SK-N-SH treated with all-trans-retinoic acid at 6 μM for 48 hours (cell line): ENCODE results near the gene MRAP.

ENCODE experiments used
- ARNTL ChIP-seq: fragments of 450-650 bp; formaldehyde crosslinking; IDR thresholded peaks from 2 replicates; pipeline ENCODE4 v1.5.0; 2020; ENCODE audit warnings: low read depth, mild to moderate bottlenecking, moderate library complexity, borderline replicate concordance
- ESRRG ChIP-seq: fragments of 250-450 bp; sonication (Bioruptor Pico); IDR thresholded peaks from 2 replicates; pipeline ENCODE4 v1.6.1; 2021; ENCODE audit warnings: mild to moderate bottlenecking
- OSR1 ChIP-seq: fragments of 250-450 bp; sonication (Bioruptor Pico); IDR thresholded peaks from 2 replicates; pipeline ENCODE4 v1.8.0; 2022; ENCODE audit warnings: moderate library complexity, mild to moderate bottlenecking, inconsistent platforms
- PPARA ChIP-seq: fragments of 250-450 bp; sonication (Bioruptor Pico); IDR thresholded peaks from 2 replicates; pipeline ENCODE4 v1.5.0; 2020; ENCODE audit warnings: mild to moderate bottlenecking, borderline replicate concordance
- RARB ChIP-seq: fragments of 250-450 bp; sonication (Bioruptor Pico); IDR thresholded peaks from 2 replicates; pipeline ENCODE4 v1.8.0; 2021; ENCODE audit warnings: mild to moderate bottlenecking, moderate library complexity
- SNAI2 ChIP-seq: fragments of 250-450 bp; sonication (Bioruptor Pico); IDR thresholded peaks from 2 replicates; pipeline ENCODE4 v1.5.0; 2020; ENCODE audit warnings: mild to moderate bottlenecking, moderate library complexity
- ZFP3 ChIP-seq: fragments of 250-450 bp; sonication (Bioruptor Pico); IDR thresholded peaks from 2 replicates; pipeline ENCODE4 v1.5.0; 2020; ENCODE audit warnings: mild to moderate bottlenecking, moderate library complexity
- ZNF565 ChIP-seq: fragments of 450-650 bp; formaldehyde crosslinking; conservative IDR thresholded peaks from 2 replicates; pipeline ENCODE4 v1.5.0; 2020; ENCODE audit warnings: low read depth, mild to moderate bottlenecking, moderate library complexity
- ZNF8 ChIP-seq: fragments of 450-650 bp; formaldehyde crosslinking; IDR thresholded peaks from 2 replicates; pipeline ENCODE4 v1.5.0; 2020; ENCODE audit warnings: mild to moderate bottlenecking, moderate library complexity
- TF ChIP-seq, protein P1 (sequence below): fragments of 250-450 bp; sonication (Bioruptor Pico); IDR thresholded peaks from 2 replicates; pipeline ENCODE4 v1.8.0; 2020; ENCODE audit warnings: mild to moderate bottlenecking, moderate library complexity, borderline replicate concordance

DNA sequence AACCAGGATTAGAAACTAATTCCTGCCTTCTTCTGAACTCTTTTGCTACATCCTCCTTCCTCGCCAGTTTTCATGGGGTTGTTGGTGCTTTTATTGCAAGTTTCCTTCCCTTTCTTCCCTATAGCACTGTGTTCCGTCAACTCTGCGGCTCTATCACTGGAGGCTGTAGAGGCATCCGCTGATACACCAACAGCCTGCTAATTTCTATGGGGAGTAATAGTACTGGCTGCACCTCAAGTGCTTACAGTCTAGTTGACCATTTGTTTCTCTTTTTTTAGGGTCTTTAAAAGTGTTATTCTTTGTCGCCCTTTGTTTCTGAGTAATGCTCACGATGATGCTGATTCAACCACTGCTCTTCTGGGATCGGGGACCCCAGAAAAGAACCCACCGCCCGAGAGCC lies 20.6 kb upstream of the MRAP start:
- TF ChIP-seq ARNTL (CRISPR knock-in tag) (no peak), RARB (no peak), ZNF565 (no peak), SNAI2 (no peak), PPARA (no peak), ZFP3 (CRISPR knock-in tag) (no peak), ZNF8 (CRISPR knock-in tag) (no peak), ESRRG (no peak), OSR1 (CRISPR knock-in tag) (no peak)
- TF ChIP-seq, protein P1, sequence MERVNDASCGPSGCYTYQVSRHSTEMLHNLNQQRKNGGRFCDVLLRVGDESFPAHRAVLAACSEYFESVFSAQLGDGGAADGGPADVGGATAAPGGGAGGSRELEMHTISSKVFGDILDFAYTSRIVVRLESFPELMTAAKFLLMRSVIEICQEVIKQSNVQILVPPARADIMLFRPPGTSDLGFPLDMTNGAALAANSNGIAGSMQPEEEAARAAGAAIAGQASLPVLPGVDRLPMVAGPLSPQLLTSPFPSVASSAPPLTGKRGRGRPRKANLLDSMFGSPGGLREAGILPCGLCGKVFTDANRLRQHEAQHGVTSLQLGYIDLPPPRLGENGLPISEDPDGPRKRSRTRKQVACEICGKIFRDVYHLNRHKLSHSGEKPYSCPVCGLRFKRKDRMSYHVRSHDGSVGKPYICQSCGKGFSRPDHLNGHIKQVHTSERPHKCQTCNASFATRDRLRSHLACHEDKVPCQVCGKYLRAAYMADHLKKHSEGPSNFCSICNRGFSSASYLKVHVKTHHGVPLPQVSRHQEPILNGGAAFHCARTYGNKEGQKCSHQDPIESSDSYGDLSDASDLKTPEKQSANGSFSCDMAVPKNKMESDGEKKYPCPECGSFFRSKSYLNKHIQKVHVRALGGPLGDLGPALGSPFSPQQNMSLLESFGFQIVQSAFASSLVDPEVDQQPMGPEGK = no peak
